HCT116 (cell line): ENCODE results near the gene ATP6V0C. TPM values are rescaled to one million over a fixed set of nuclear protein-coding genes. Genes with fewer than 3 reads are reported as not detected.
A peak's percentile ranks its signal among the peaks of the same experiment; 100 is the strongest.

Source experiments
- ATAC-seq: fragments of 200-7000 bp; cut with Tn5 transposase; 2 replicates; pipeline ENCODE4 v1.9.1; 2020; ENCODE audit warnings: mild to moderate bottlenecking, moderate library complexity
- Bru-seq: library from RNA; stranded (reverse); fragments of 400-500 nt; gene quantifications from one replicate; lab custom pipeline; 2021; lab: Mats Ljungman, UMichigan
- BruChase-seq, 2 experiments: library from RNA; stranded (reverse); fragments of 400-500 nt; gene quantifications; one replicate each; lab custom pipeline; 2021; lab: Mats Ljungman, UMichigan
- BruUV-seq: library from RNA; stranded (reverse); fragments of 400-500 nt; replicated peaks from 2 replicates; lab custom pipeline; 2021; lab: Mats Ljungman, UMichigan
- CTCF ChIA-PET: fragments of 300-600 bp; sonication (Branson Sonifier 250); formaldehyde crosslinking; loops from one replicate; lab custom pipeline; 2021; ENCODE audit warnings: antibody characterized with exemption; lab: Charles Lee
- POLR2A ChIA-PET: fragments of 300-600, 350-600 bp; sonication (Branson Sonifier 250); formaldehyde crosslinking; loops from one replicate; lab custom pipeline; 2021; ENCODE audit warnings: antibody characterized with exemption; lab: Charles Lee
- RAD21 ChIA-PET, 2 experiments: fragments of 300-600 bp; sonication (Branson Sonifier 250); formaldehyde crosslinking; loops; one replicate each; lab custom pipeline; 2023; ENCODE audit warnings: low total read pairs in 2 of 2; ENCODE audit not compliant: uncharacterized antibody in 2 of 2, unreplicated experiment in 2 of 2, low non-redundant PET in 1 of 2; lab: Charles Lee
- DNase-seq: peaks from one replicate; pipeline ENCODE4 v3.0.0-alpha.2; 2010; ENCODE audit warnings: low read depth, low spot score
- H2AFZ ChIP-seq: fragments of 200-600 bp; shearing (Covaris generic), sonication (generic); 2 replicates; pipeline ENCODE4 v1.6.1; 2017; ENCODE audit warnings: low read depth, mixed run types, mixed read lengths, antibody characterized with exemption, low read length; ENCODE audit not compliant: poor library complexity, severe bottlenecking
- H3K27ac ChIP-seq: 2 replicates; pipeline ENCODE4 v1.5.1; 2012; ENCODE audit warnings: low read depth, low read length
- H3K27me3 ChIP-seq: fragments of 200-600 bp; sonication (generic); 2 replicates; pipeline ENCODE4 v1.6.1; 2016; ENCODE audit warnings: mixed run types, low read length, mixed read lengths; ENCODE audit not compliant: insufficient read depth
- H3K36me3 ChIP-seq, 2 experiments: fragments of 200-500 bp in 1 of 2; fragments of 200-600 bp in 1 of 2; sonication (Bioruptor generic) in 1 of 2; sonication (generic) in 1 of 2; 2 replicates each; pipeline versions ENCODE4 v1.5.1 to v1.6.1; 2014 to 2016; ENCODE audit warnings: low read length in 2 of 2, inconsistent platforms in 1 of 2, mixed read lengths in 1 of 2, mixed run types in 1 of 2; ENCODE audit not compliant: insufficient read depth in 2 of 2, control insufficient read depth in 1 of 2
- H3K4me1 ChIP-seq, 2 experiments: fragments of 200-600 bp in 1 of 2; sonication (generic) in 1 of 2; 2 replicates each; pipeline versions ENCODE4 v1.5.1 to v1.6.1; 2012 to 2017; ENCODE audit warnings: low read length in 2 of 2, inconsistent platforms in 1 of 2, mild to moderate bottlenecking in 1 of 2, mixed read lengths in 1 of 2, mixed run types in 1 of 2, moderate library complexity in 1 of 2; ENCODE audit not compliant: insufficient read depth in 2 of 2, control insufficient read depth in 1 of 2
- H3K4me2 ChIP-seq: fragments of 200-600 bp; sonication (generic); 2 replicates; pipeline ENCODE4 v1.6.1; 2017; ENCODE audit warnings: mixed run types, low read length, mixed read lengths
- H3K4me3 ChIP-seq, 2 experiments: fragments of 200-600 bp in 1 of 2; sonication (generic) in 1 of 2; replicated peaks in 1 of 2; 2 replicates each; pipeline ENCODE4 v1.5.1; 2011 to 2016; ENCODE audit warnings: low read length in 2 of 2, control low read depth in 1 of 2, low read depth in 1 of 2, mild to moderate bottlenecking in 1 of 2, mixed read lengths in 1 of 2, mixed run types in 1 of 2
- H3K79me2 ChIP-seq: fragments of 200-600 bp; sonication (generic); 2 replicates; pipeline ENCODE4 v1.6.1; 2017; ENCODE audit warnings: mild to moderate bottlenecking, mixed run types, low read length, moderate library complexity, mixed read lengths; ENCODE audit not compliant: insufficient read depth
- H3K9ac ChIP-seq: fragments of 200-600 bp; sonication (generic); 2 replicates; pipeline ENCODE4 v1.6.1; 2016; ENCODE audit warnings: low read length, mixed read lengths
- H3K9me2 ChIP-seq: fragments of 200-600 bp; sonication (generic), shearing (Covaris generic); 2 replicates; pipeline ENCODE4 v1.6.1; 2017; ENCODE audit warnings: mixed run types, mild to moderate bottlenecking, moderate library complexity; ENCODE audit not compliant: insufficient read depth
- H3K9me3 ChIP-seq, 2 experiments: fragments of 200-500 bp in 1 of 2; fragments of 200-600 bp in 1 of 2; sonication (Bioruptor generic) in 1 of 2; sonication (generic) in 1 of 2; 2 replicates each; pipeline ENCODE4 v1.6.1; 2014 to 2017; ENCODE audit warnings: low read length in 2 of 2, mixed read lengths in 2 of 2, inconsistent platforms in 1 of 2, low read depth in 1 of 2, mild to moderate bottlenecking in 1 of 2, mixed run types in 1 of 2, moderate library complexity in 1 of 2; ENCODE audit not compliant: control insufficient read depth in 1 of 2, insufficient read depth in 1 of 2
- H4K20me1 ChIP-seq: fragments of 200-600 bp; sonication (generic), shearing (Covaris generic); 2 replicates; pipeline ENCODE4 v1.6.1; 2017; ENCODE audit warnings: mixed run types, mild to moderate bottlenecking, moderate library complexity; ENCODE audit not compliant: insufficient read depth
- CEBPB ChIP-seq: IDR thresholded peaks from 2 replicates; pipeline ENCODE4 v1.6.1; 2012; ENCODE audit warnings: low read depth
- EGR1 ChIP-seq: IDR thresholded peaks from 2 replicates; pipeline ENCODE4 v1.6.1; 2012; ENCODE audit warnings: low read depth
- FOSL1 ChIP-seq: IDR thresholded peaks from 2 replicates; pipeline ENCODE4 v1.6.1; 2012; ENCODE audit warnings: low read depth
- POLR2A ChIP-seq: IDR thresholded peaks from 2 replicates; pipeline ENCODE4 v1.7.0; 2011; ENCODE audit warnings: borderline replicate concordance; ENCODE audit not compliant: insufficient read depth, insufficient read length; ENCODE audit errors: extremely low read depth
- POLR2AphosphoS5 ChIP-seq: IDR thresholded peaks from 2 replicates; pipeline ENCODE4 v1.6.1; 2011; ENCODE audit warnings: mild to moderate bottlenecking, low read depth, low read length, moderate library complexity
- SIN3A ChIP-seq: IDR thresholded peaks from 2 replicates; pipeline ENCODE4 v1.6.1; 2012; ENCODE audit warnings: low read depth
- SP1 ChIP-seq: IDR thresholded peaks from 2 replicates; pipeline ENCODE4 v1.6.1; 2012; ENCODE audit warnings: low read depth
- YY1 ChIP-seq: IDR thresholded peaks from 2 replicates; pipeline ENCODE4 v1.6.1; 2011; ENCODE audit warnings: low read length, low read depth, moderate library complexity, mild to moderate bottlenecking; ENCODE audit not compliant: insufficient replicate concordance; ENCODE audit errors: extremely low read depth
- ZFX ChIP-seq: fragments of 450-650 bp; IDR thresholded peaks from 2 replicates; pipeline ENCODE4 v1.6.1; 2017
- intact Hi-C: fragments of 100-400 bp; cut with micrococcal nuclease; formaldehyde crosslinking; loops from 2 replicates; pipeline ENCODE4 v1.10.0; 2022
- long read RNA-seq: library from polyadenylated mRNA; unstranded; transcript quantifications from one replicate; pipeline ENCODE4 v2.0.0, GENCODE V29; 2021; ENCODE audit not compliant: unreplicated experiment
- polyA plus RNA-seq: library from polyadenylated mRNA; unstranded; fragments of >200 nt; gene quantifications from 2 replicates; pipeline ENCODE4 v1.2.1, GENCODE V29; 2012; ENCODE audit warnings: missing spikeins
- total RNA-seq: library from RNA; stranded (reverse); gene quantifications from one replicate; pipeline ENCODE4 v1.2.1, GENCODE V29; 2021; ENCODE audit not compliant: unreplicated experiment
- TF ChIP-seq, protein P1 (sequence below): IDR thresholded peaks from 2 replicates; pipeline ENCODE4 v1.6.1; 2012; ENCODE audit warnings: low read depth

Gene ATP6V0C
- total RNA-seq, result 187 TPM
- polyA plus RNA-seq, result 186 and 193 TPM in 2 replicates
- Bru-seq, nascent RNA, result percentile 61 among the genes with signal in this experiment
- percentile 53 among the genes with signal in this experiment for BruChase-seq, experiment 1, labeled RNA remaining after a 6-hour chase
- BruChase-seq, experiment 2, labeled RNA remaining after a 2-hour chase, result percentile 56 among the genes with signal in this experiment
- long read RNA-seq, transcript ATP6V0C-201 (3 exons, 1,175 nt), result major isoform, 46 of 50 reads
- long read RNA-seq, partial matches to known transcripts, result 1 of 50 reads
- long read RNA-seq, other reads (novel, unspliced or antisense), result 1 of 50 reads

DNA sequence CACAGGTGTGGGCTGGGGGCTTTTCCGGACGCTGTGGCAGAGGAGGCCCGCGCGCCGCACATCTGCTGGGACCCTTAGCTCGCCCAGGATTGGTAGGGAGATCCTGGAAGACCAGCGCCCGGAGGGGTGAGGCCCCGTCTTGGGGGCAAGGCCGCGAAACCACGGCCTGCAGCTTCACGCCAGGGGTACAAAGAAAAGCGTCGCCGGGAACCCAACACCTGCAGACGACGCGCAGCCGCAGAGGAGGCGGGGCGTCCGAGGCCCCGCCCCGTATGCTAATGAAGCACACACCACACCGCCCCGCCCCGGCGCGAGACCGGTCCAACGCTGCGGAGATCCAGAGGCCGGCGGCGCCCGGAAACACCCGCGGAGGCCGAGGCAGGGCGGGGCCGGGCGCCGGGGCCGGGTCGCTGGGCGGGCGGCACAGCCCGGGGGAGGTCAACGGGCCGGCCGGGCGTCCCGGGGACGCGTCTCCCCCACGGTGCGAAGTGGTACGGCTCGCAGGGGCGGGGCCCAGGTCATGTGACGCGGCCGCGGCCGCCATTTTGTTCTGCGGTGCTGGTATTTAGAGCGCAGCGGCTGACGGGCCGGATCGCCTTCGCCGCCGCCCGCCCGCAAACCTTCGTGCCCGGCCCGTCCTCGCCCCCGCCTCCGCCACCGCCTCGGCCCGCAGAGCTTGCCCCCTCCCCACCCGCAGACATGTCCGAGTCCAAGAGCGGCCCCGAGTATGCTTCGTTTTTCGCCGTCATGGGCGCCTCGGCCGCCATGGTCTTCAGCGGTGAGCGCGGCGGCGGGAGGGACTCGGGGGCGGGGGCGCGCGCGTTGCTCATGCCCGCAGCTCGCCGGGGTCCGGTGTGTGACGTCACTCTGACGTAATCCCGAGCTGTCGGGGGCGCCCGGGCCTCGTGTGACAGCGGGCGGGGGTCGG is at the start of gene ATP6V0C:
ATP6V0C (plus strand) TSS at position 548 of the 928 bp plus-strand sequence; CDS start at position 700, 152 bp downstream.
- BruUV-seq, result no TSS peak
- Histone ChIP-seq H3K9me3 (no peaks in the 10 kb centered on the region), H3K4me2 (peak within 1 kb of the TSS; percentile 98), H3K4me3 (peak within 1 kb of the TSS; percentile 86 to 95), H4K20me1 (peaks cover 5% of the 10 kb centered on the region; the same call in 1 of the 2 replicates), H3K27me3 (no peaks in the 10 kb centered on the region), H3K79me2 (peaks cover 49% of the 10 kb centered on the region), H2AFZ (no peak within 1 kb of the TSS), H3K9ac (peak within 1 kb of the TSS; percentile 95), H3K36me3 (no peaks in the 10 kb centered on the region), H3K4me1 (peaks cover 20 to 39% of the 10 kb centered on the region in 2 experiments), H3K27ac (peak within 1 kb of the TSS; percentile 98), H3K9me2 (no peaks in the 10 kb centered on the region)
- CTCF ChIA-PET, result no interaction called here
- intact Hi-C loops, result no loop called here
- RAD21 ChIA-PET, result no interaction called here
- DNase-seq (peak; percentile 77), ATAC-seq (peak; percentile 92)
- TF ChIP-seq ZFX (peak; percentile 33; the same call in 1 of the 2 replicates), POLR2A (peak; percentile 53), SIN3A (peak; percentile 81; the same call in 1 of the 2 replicates), CEBPB (no peak), POLR2AphosphoS5 (peak; percentile 94), EGR1 (0 out of 2 replicates have a peak, but pooled peaks have one; percentile 51), SP1 (peak; percentile 66; the same call in 1 of the 2 replicates), YY1 (peak; percentile 95), FOSL1 (no peak)
- TF ChIP-seq, protein P1, sequence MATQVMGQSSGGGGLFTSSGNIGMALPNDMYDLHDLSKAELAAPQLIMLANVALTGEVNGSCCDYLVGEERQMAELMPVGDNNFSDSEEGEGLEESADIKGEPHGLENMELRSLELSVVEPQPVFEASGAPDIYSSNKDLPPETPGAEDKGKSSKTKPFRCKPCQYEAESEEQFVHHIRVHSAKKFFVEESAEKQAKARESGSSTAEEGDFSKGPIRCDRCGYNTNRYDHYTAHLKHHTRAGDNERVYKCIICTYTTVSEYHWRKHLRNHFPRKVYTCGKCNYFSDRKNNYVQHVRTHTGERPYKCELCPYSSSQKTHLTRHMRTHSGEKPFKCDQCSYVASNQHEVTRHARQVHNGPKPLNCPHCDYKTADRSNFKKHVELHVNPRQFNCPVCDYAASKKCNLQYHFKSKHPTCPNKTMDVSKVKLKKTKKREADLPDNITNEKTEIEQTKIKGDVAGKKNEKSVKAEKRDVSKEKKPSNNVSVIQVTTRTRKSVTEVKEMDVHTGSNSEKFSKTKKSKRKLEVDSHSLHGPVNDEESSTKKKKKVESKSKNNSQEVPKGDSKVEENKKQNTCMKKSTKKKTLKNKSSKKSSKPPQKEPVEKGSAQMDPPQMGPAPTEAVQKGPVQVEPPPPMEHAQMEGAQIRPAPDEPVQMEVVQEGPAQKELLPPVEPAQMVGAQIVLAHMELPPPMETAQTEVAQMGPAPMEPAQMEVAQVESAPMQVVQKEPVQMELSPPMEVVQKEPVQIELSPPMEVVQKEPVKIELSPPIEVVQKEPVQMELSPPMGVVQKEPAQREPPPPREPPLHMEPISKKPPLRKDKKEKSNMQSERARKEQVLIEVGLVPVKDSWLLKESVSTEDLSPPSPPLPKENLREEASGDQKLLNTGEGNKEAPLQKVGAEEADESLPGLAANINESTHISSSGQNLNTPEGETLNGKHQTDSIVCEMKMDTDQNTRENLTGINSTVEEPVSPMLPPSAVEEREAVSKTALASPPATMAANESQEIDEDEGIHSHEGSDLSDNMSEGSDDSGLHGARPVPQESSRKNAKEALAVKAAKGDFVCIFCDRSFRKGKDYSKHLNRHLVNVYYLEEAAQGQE, result no peak
- POLR2A ChIA-PET, result no interaction called here
